ENCODE results near the gene ARL8A.

DNA sequence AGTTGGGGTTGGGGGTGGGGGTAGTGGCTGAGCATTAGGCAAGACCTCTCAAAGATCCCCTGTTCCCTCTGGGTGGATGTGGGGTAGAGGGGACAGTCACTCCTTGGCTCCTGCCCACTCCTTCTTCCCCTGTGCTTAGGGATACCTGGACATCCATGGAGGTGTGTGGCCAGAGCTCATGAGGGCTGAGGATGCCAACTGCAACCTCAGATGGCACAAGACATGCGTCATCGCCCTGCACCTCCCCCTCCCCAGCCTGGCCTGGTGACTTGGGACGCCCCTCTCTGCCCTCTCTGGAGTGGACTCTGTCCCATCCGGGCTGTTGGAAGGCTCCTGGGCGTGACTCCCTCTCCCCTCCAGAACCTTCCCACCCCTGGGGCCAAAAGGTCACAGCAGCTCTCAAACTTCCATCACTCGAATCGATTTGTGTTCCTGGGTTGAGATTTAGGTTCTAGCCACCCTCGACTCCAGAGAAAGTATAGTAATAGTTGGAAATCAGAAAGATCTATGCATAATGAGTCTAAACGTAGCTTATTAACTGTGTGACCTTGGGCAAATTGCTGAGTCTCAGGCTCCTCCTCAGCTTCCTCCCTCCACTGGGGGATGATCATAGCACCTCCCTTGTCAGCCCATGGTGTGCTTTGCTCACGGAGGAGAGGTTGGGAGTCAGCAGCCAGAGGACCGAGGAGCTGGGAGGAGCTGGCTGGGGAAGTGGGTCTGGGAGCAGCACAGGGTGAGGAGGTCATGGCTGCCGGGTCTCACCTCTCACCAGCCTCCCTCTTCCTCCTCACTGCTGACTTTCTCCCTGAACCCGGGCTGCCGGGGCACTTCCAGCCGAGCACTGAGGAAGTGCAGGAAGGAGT lies 18.1 kb upstream of the ARL8A start:
- TF ChIP-seq, protein P1, sequence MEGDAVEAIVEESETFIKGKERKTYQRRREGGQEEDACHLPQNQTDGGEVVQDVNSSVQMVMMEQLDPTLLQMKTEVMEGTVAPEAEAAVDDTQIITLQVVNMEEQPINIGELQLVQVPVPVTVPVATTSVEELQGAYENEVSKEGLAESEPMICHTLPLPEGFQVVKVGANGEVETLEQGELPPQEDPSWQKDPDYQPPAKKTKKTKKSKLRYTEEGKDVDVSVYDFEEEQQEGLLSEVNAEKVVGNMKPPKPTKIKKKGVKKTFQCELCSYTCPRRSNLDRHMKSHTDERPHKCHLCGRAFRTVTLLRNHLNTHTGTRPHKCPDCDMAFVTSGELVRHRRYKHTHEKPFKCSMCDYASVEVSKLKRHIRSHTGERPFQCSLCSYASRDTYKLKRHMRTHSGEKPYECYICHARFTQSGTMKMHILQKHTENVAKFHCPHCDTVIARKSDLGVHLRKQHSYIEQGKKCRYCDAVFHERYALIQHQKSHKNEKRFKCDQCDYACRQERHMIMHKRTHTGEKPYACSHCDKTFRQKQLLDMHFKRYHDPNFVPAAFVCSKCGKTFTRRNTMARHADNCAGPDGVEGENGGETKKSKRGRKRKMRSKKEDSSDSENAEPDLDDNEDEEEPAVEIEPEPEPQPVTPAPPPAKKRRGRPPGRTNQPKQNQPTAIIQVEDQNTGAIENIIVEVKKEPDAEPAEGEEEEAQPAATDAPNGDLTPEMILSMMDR (optimal IDR thresholded peaks at IDR 0.05 in 1 of 3, IDR thresholded peaks at IDR 0.05 in 1 of 3, conservative IDR thresholded peaks at IDR 0.05 in 1 of 3; ENCODE audit: extremely low read depth in 1 of 3, insufficient read depth in 2 of 3, low read length in 3 of 3) = no peak
- no peak for TF ChIP-seq EZH2 (IDR thresholded peaks at IDR 0.05; ENCODE audit: low read length)
